Spleen (tissue), 11 donors: ENCODE measurements around the gene KCNK5. TPM values are rescaled to one million over a fixed set of nuclear protein-coding genes. Genes with fewer than 3 reads are reported as not detected.

Experiments
- DNase-seq: peaks from one replicate; pipeline ENCODE4 v3.0.0-alpha.2; 2020
- H3K27ac ChIP-seq, 8 donors: fragments of 200-600 bp; sonication (generic) in 7 of 8; 1 replicate in 4 of 8; 2 replicates in 4 of 8; pipeline versions ENCODE4 v1.5.0 to v1.8.0; 2016 to 2021; ENCODE audit warnings: inconsistent platforms in 4 of 8, mild to moderate bottlenecking in 4 of 8, moderate library complexity in 1 of 8
- H3K27me3 ChIP-seq, 7 donors: fragments of 200-600 bp; sonication (generic) in 6 of 7; replicated peaks in 1 of 7; 1 replicate in 4 of 7; 2 replicates in 3 of 7; pipeline versions ENCODE4 v1.5.0 to v1.8.0; 2016 to 2021; ENCODE audit warnings: inconsistent platforms in 3 of 7, mild to moderate bottlenecking in 1 of 7
- H3K36me3 ChIP-seq, 6 donors: fragments of 200-600 bp; sonication (generic) in 5 of 6; 1 replicate in 4 of 6; 2 replicates in 2 of 6; pipeline versions ENCODE4 v1.5.0 to v1.8.0; 2016 to 2021; ENCODE audit warnings: inconsistent platforms in 2 of 6
- H3K4me1 ChIP-seq, 6 donors: fragments of 200-600 bp; sonication (generic) in 5 of 6; 1 replicate in 3 of 6; 2 replicates in 3 of 6; pipeline versions ENCODE4 v1.5.0 to v1.8.0; 2016 to 2021; ENCODE audit warnings: inconsistent platforms in 3 of 6
- H3K4me3 ChIP-seq, 8 donors: fragments of 200-600 bp; sonication (generic) in 7 of 8; 1 replicate in 4 of 8; 2 replicates in 4 of 8; pipeline versions ENCODE4 v1.5.0 to v1.8.0; 2016 to 2021; ENCODE audit warnings: inconsistent platforms in 4 of 8, mild to moderate bottlenecking in 4 of 8, moderate library complexity in 2 of 8
- H3K9me3 ChIP-seq, 8 donors: fragments of 200-600 bp; sonication (generic) in 7 of 8; 1 replicate in 4 of 8; 2 replicates in 4 of 8; pipeline versions ENCODE4 v1.5.0 to v1.8.0; 2016 to 2021; ENCODE audit warnings: inconsistent platforms in 4 of 8
- CTCF ChIP-seq, 11 experiments: fragments of 200-600 bp in 7 of 11; fragments of 450-650 bp in 4 of 11; sonication (generic) in 4 of 11; IDR thresholded peaks in 8 of 11; conservative IDR thresholded peaks in 3 of 11; 1 replicate in 7 of 11; 2 replicates in 4 of 11; pipeline versions ENCODE4 v1.4.0 to v1.8.0; 2016 to 2021; ENCODE audit warnings: antibody characterized with exemption in 11 of 11, inconsistent platforms in 4 of 11, mild to moderate bottlenecking in 1 of 11
- POLR2A ChIP-seq, 3 donors: fragments of 450-650 bp; IDR thresholded peaks; one replicate each; pipeline ENCODE4 v1.5.1; 2017; ENCODE audit warnings: antibody characterized with exemption in 3 of 3, mild to moderate bottlenecking in 1 of 3
- POLR2AphosphoS5 ChIP-seq, 3 donors: sonication (generic); formaldehyde crosslinking; IDR thresholded peaks; one replicate each; pipeline ENCODE4 v1.5.1; 2017; ENCODE audit warnings: antibody characterized with exemption in 3 of 3
- WGBS, 5 donors: extraction: QIAGEN DNeasy Blood & Tissue Kit in 3 of 5; methylation state at CpG; one replicate each; pipeline versions ENCODE4 v1.1.5 to v1.1.7; 2013 to 2018; 5-methylcytosine and 5-hydroxymethylcytosine counted together
- intact Hi-C: fragments of 100-400 bp; cut with DNase I; formaldehyde crosslinking; loops from one replicate; pipeline ENCODE4 v1.15.0; 2023; ENCODE audit warnings: low total_unique reads
- polyA plus RNA-seq, 3 donors: library from polyadenylated mRNA; stranded (reverse); fragments of 200-250 nt; gene quantifications; one replicate each; pipeline ENCODE4 v1.2.1, GENCODE V29; 2013
- total RNA-seq, 7 donors: library from RNA; depleted of rRNA in 3 of 7; stranded (reverse); fragments of >200 nt in 3 of 7; fragmentation: NEBNext Ultra II Directional in 4 of 7; extraction: Animal tissue kit (Norgen Biotek cat#: 25700) in 4 of 7; gene quantifications; one replicate each; pipeline versions ENCODE4 v1.1.0 to v1.2.1, GENCODE V29; 2016 to 2021
- donor health status: healthy with polysubstance abuse.
- donor health status: DM: no; HTN: no; CAD: no; lungs with moderate emphysema.
- donor health status: DM: no; HTN: no; CAD: no.
- donor health status: Bipolar disorder and iron deficiency.
- donor health status: healthy.
- donor health status: DM: no; HTN: no; CAD: no.
- donor health status: DM: yes; HTN: yes; CAD: no.

Gene KCNK5
- total and polyA plus RNA-seq, 10 donors = 0.52 to 5.9 (median 3.2) TPM

GRCh38 chr6:39225543-39225942 lies 3.7 kb downstream of the KCNK5 start:
- peak overlapping the region in 7 of 8 donors; percentile 41 to 79 (median 63) for H3K27ac ChIP-seq
- intact Hi-C loops = no loop called here
- 68 to 89% (median 76%) methylated on average over 4 of the region's 4 CpGs for WGBS, 5 donors

GRCh38 chr6:39224523-39225182 lies 4.6 kb downstream of the KCNK5 start:
- Histone ChIP-seq H3K4me3 (no peak overlapping the region), H3K27me3 (peaks cover 0 to 30% (median 0%) of the 10 kb centered on the region in 7 donors), H3K4me1 (peaks cover 4 to 77% (median 50%) of the 10 kb centered on the region in 6 donors), H3K9me3 (peaks cover 0 to 5% (median 0%) of the 10 kb centered on the region in 8 donors), H3K27ac (peak overlapping the region in 3 of 8 donors; percentile 25 to 71 (median 50)), H3K36me3 (no peaks in the 10 kb centered on the region)
- DNase-seq = no peak
- 72 to 87% (median 77%) methylated on average over 5 of the region's 5 CpGs for WGBS, 5 donors
- TF ChIP-seq CTCF (IDR thresholded peaks at IDR 0.05 in 8 of 11, conservative IDR thresholded peaks at IDR 0.05 in 3 of 11) = no peak
- no peak for TF ChIP-seq POLR2A (IDR thresholded peaks at IDR 0.05)
- no peak for TF ChIP-seq POLR2AphosphoS5 (IDR thresholded peaks at IDR 0.05)
- intact Hi-C loops = no loop called here

More at GRCh38 chr6:39225543-39225942, 3.7 kb downstream of the KCNK5 start:
- Histone ChIP-seq H3K9me3 (peaks cover 0 to 5% (median 0%) of the 10 kb centered on the region in 8 donors), H3K4me1 (peaks cover 4 to 74% (median 53%) of the 10 kb centered on the region in 6 donors), H3K4me3 (peak overlapping the region in 1 of 8 donors; percentile 79), H3K27me3 (peaks cover 0 to 37% (median 0%) of the 10 kb centered on the region in 7 donors), H3K36me3 (no peaks in the 10 kb centered on the region)
- TF ChIP-seq POLR2AphosphoS5 (IDR thresholded peaks at IDR 0.05) = no peak
- TF ChIP-seq CTCF (IDR thresholded peaks at IDR 0.05 in 8 of 11, conservative IDR thresholded peaks at IDR 0.05 in 3 of 11) = no peak
- TF ChIP-seq POLR2A (IDR thresholded peaks at IDR 0.05) = no peak
- DNase-seq = no peak

- Histone ChIP-seq H3K4me3 (no peak overlapping the region), H3K27me3 (peaks cover 0 to 23% (median 0%) of the 10 kb centered on the region in 7 donors), H3K27ac (peak overlapping the region in 1 of 8 donors; percentile 3), H3K36me3 (no peaks in the 10 kb centered on the region), H3K4me1 (peaks cover 4 to 77% (median 47%) of the 10 kb centered on the region in 6 donors), H3K9me3 (peaks cover 0 to 5% (median 0%) of the 10 kb centered on the region in 8 donors)
- TF ChIP-seq POLR2AphosphoS5 (IDR thresholded peaks at IDR 0.05) (no peak), POLR2A (IDR thresholded peaks at IDR 0.05) (no peak), CTCF (IDR thresholded peaks at IDR 0.05 in 8 of 11, conservative IDR thresholded peaks at IDR 0.05 in 3 of 11) (no peak)
- intact Hi-C loops = no loop called here
- DNase-seq = no peak
- WGBS, 5 donors = 32 to 69% (median 59%) methylated on average over 2 of the region's 2 CpGs
Observed at GRCh38 chr6:39224011-39224410, 5.3 kb downstream of the KCNK5 start.

- no peak for DNase-seq
- Histone ChIP-seq H3K9me3 (peaks cover 0 to 5% (median 0%) of the 10 kb centered on the region in 8 donors), H3K4me1 (peaks cover under 1 to 77% (median 46%) of the 10 kb centered on the region in 6 donors), H3K27me3 (peaks cover 0 to 19% (median 0%) of the 10 kb centered on the region in 7 donors), H3K4me3 (no peak overlapping the region), H3K36me3 (no peaks in the 10 kb centered on the region), H3K27ac (no peak overlapping the region)
- no peak for TF ChIP-seq POLR2AphosphoS5 (IDR thresholded peaks at IDR 0.05)
- TF ChIP-seq CTCF (IDR thresholded peaks at IDR 0.05 in 8 of 11, conservative IDR thresholded peaks at IDR 0.05 in 3 of 11) = no peak
- TF ChIP-seq POLR2A (IDR thresholded peaks at IDR 0.05) = no peak
- intact Hi-C loops = no loop called here
- WGBS, 5 donors = 52 to 64% (median 55%) methylated on average over 3 of the region's 3 CpGs
Observed at GRCh38 chr6:39223555-39223954, 5.7 kb downstream of the KCNK5 start.
